C4-2B (cell line): ENCODE measurements around the gene STOML2.
A peak's percentile ranks its signal among the peaks of the same experiment; 100 is the strongest.
"Not testable (repeated sequence)": the region's sequence is repeated elsewhere in the genome, so short reads cannot be mapped to it uniquely, and the experiment has no call there.

ENCODE experiments used
- H3K27ac ChIP-seq: fragments of 450-650 bp; 2 replicates; pipeline ENCODE4 v1.5.1; 2017
- CTCF ChIP-seq: fragments of 450-650 bp; conservative IDR thresholded peaks from 2 replicates; pipeline ENCODE4 v1.5.1; 2017; ENCODE audit warnings: mild to moderate bottlenecking
- ZFX ChIP-seq: fragments of 450-650 bp; IDR thresholded peaks from 2 replicates; pipeline ENCODE4 v1.6.1; 2017

The STOML2 gene

DNA sequence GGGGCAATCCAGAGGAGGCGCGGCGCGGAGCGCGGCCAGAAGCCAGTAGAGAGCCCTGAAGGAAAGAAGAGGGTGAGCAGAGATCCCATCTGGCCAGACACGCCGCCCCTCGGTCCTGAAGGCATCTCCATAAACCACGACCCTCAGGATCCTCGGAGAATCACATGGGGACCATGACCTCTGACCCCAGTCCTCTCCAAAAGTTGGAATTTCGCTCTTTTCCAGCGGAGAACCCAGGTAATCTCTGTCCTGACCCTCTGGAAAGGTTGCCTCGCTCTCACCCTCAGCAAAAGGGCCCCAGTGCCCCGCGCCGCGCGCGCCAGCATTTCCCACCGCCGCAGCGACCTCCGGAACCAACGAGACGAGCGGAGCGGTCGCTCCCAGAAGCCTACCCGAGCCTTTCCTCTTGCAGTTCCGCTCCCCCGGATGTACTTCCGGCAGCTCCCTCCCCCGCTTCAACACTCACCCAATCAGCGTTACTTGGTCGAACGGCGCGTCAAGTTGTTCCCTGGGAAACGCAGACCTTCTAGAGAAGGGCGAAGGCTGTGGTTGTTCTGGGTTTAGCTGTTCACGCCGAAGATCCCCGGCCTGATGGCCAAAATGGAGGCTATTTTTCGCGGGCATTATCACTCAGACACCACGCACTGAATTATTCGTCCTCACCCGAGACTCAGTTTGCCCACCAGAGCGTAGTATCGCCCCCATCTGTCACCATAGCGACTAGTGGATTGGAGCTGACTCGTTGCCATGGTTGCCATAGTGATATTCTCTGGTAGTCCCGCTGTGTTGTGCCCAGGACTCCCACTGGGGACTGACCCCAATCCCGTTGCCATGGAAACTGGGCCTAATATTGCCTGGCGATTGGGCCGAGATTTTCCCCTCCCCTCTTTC, at the start of gene STOML2:
TSS of gene STOML2 (minus strand) at position 363 of the 891 bp plus-strand sequence. CDS start at position 326, 37 bp downstream.
- peak within 1 kb of the TSS; percentile 85 for H3K27ac ChIP-seq
- peak; percentile 71; the same call in 1 of the 2 replicates for TF ChIP-seq ZFX
- no peak for TF ChIP-seq CTCF

DNA sequence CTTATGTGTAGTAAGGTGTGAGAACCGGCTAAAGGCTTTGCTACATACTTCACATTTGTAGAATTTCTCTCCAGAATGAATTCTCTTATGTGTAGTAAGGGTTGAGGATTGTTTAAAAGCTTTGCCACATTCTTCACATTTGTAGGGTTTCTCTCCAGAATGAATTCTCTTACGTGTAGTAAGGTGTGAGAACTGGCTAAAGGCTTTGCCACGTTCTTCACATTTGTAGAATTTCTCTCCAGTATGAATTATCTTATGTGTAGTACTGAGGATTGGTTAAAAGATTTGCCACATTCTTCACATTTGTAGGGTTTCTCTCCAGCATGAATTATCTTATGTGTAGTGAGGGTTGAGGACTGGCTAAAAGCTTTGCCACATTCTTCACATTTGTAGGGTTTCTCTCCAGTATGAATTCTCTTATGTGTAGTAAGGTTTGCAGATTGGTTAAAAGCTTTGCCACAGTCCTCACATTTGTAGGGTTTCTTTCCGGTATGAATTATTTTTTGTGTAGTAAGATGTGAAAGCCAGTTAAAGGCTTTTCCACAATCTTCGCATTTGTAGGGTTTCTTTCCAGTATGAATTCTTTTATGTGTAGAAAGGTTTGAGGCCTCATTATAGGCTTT, 45.1 kb upstream of the STOML2 start:
- not testable (repeated sequence) for H3K27ac ChIP-seq

DNA sequence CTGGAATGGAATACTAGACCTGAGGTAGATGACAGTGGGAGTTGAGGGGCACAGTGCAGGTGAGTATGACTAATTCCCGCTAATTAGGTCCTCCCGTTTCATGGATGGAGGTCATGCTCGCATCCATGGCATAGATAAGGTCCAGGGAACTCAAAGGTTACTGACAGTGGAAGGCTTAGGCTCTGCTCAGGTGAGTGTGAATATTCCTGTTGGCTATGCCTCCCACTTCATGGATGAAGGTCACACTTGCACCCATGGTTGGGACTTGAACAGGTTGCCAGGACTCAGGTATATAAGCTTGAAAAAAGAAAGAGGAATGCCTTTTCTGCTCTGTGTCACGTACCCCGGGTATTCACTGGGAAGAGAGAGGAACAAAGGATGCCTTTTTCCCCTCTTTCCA, 39.1 kb upstream of the STOML2 start:
- H3K27ac ChIP-seq: no peak overlapping the region
- TF ChIP-seq CTCF: no peak
- no peak for TF ChIP-seq ZFX

GRCh38 chr9:35140093-35140492, 37.2 kb upstream of the STOML2 start:
- no peak overlapping the region for H3K27ac ChIP-seq
- TF ChIP-seq ZFX (no peak), CTCF (no peak)

- TF ChIP-seq CTCF (no peak), ZFX (no peak)
- no peak overlapping the region for H3K27ac ChIP-seq
Measured at GRCh38 chr9:35136866-35137265, 33.9 kb upstream of the STOML2 start.

DNA sequence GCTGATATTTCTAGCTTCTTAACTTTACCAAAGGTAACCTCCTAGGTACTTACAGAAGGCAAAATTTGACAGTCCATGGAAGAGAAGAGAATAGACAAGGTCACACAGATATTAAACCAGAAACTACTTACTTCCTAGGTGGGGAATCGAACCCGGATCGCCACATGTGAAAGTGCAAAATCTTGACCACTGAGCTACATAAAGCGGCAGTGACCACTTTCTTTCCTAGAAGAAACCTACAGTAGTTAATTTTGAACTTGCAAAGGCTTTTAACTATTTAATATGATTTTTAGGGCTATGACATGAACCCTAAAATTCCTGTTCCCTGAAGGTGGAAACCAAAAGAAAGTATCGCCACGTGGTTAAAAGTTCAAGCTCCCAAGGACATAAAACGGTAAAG, 33.1 kb upstream of the STOML2 start:
- TF ChIP-seq CTCF (no peak), ZFX (no peak)
- H3K27ac ChIP-seq: no peak overlapping the region

DNA sequence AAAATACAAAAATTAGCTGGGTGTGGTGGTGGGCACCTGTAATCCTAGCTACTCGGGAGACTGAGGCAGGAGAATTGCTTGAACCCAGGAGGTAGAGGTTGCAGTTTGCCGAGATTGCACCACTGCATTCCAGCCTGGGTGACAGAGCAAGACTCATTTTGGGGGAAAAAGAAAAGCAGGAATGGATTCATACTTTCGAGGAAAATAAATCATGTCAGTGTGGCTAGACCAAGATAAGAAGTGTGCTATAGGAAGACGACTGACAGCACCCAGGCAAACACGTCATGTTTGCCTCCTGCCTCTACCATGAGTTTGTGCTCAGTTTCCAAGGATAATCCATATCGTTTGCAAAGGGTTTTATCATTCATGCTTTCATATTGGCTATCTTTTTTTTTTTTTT, 32.0 kb upstream of the STOML2 start:
- TF ChIP-seq ZFX: no peak
- TF ChIP-seq CTCF: no peak
- H3K27ac ChIP-seq: no peak overlapping the region
